HepG2 (cell line): ENCODE results near the gene VWCE. TPM values are rescaled to one million over a fixed set of nuclear protein-coding genes. Genes with fewer than 3 reads are reported as not detected.
A peak's percentile ranks its signal among the peaks of the same experiment; 100 is the strongest.

Experiments
- IKZF4 ChIP-seq: sonication (generic); formaldehyde crosslinking; IDR thresholded peaks from 2 replicates; pipeline ENCODE4 v1.5.1; 2020; ENCODE audit warnings: borderline replicate concordance, mild to moderate bottlenecking, low read depth, missing genetic modification reagents; ENCODE audit errors: not compliant biosample characterization
- ISX ChIP-seq: sonication (generic); formaldehyde crosslinking; conservative IDR thresholded peaks from 2 replicates; pipeline ENCODE4 v1.5.0; 2020; ENCODE audit warnings: missing genetic modification reagents
- MAF1 ChIP-seq: sonication (generic); formaldehyde crosslinking; IDR thresholded peaks from 2 replicates; pipeline ENCODE4 v1.5.0; 2020; ENCODE audit warnings: missing genetic modification reagents, borderline replicate concordance
- NCOA2 ChIP-seq: sonication (generic); formaldehyde crosslinking; IDR thresholded peaks from 2 replicates; pipeline ENCODE4 v1.8.0; 2022; ENCODE audit warnings: inconsistent platforms
- NFE2L1 ChIP-seq: sonication (generic); formaldehyde crosslinking; IDR thresholded peaks from 2 replicates; pipeline ENCODE4 v1.4.0; 2020; ENCODE audit warnings: missing genetic modification reagents, mild to moderate bottlenecking, borderline replicate concordance
- REST ChIP-seq, 2 experiments: IDR thresholded peaks; 2 replicates each; pipeline ENCODE4 v1.6.1; 2011 to 2012; ENCODE audit warnings: low read length in 2 of 2, borderline replicate concordance in 1 of 2, low read depth in 1 of 2, mild to moderate bottlenecking in 1 of 2, moderate library complexity in 1 of 2
- TAF15 ChIP-seq: fragments of 200-400 bp; formaldehyde crosslinking; IDR thresholded peaks from one replicate; pipeline ENCODE4 v1.6.1; 2018; ENCODE audit warnings: mild to moderate bottlenecking, low read depth, low read length; ENCODE audit not compliant: poor library complexity, severe bottlenecking
- TMF1 ChIP-seq: sonication (generic); formaldehyde crosslinking; IDR thresholded peaks from 2 replicates; pipeline ENCODE4 v1.8.1; 2022; ENCODE audit warnings: low read depth, missing genetic modification reagents
- ZFP91 ChIP-seq: sonication (generic); formaldehyde crosslinking; IDR thresholded peaks from 2 replicates; pipeline ENCODE4 v1.9.0; 2022; ENCODE audit warnings: missing genetic modification reagents, mild to moderate bottlenecking, borderline replicate concordance
- ZFX ChIP-seq: sonication (generic); formaldehyde crosslinking; IDR thresholded peaks from 2 replicates; pipeline ENCODE4 v1.4.0; 2020; ENCODE audit warnings: mild to moderate bottlenecking, low read depth, missing genetic modification reagents, moderate library complexity
- ZNF343 ChIP-seq: sonication (generic); formaldehyde crosslinking; IDR thresholded peaks from 2 replicates; pipeline ENCODE4 v1.4.0; 2020; ENCODE audit warnings: mild to moderate bottlenecking, missing genetic modification reagents
- ZNF367 ChIP-seq: sonication (generic); formaldehyde crosslinking; IDR thresholded peaks from 2 replicates; pipeline ENCODE4 v1.4.0; 2020; ENCODE audit warnings: missing genetic modification reagents, borderline replicate concordance
- ZNF557 ChIP-seq: sonication (generic); formaldehyde crosslinking; IDR thresholded peaks from 2 replicates; pipeline ENCODE4 v1.4.0; 2020; ENCODE audit warnings: missing genetic modification reagents
- ZNF724P ChIP-seq: sonication (generic); formaldehyde crosslinking; IDR thresholded peaks from 2 replicates; pipeline ENCODE4 v1.8.0; 2022; ENCODE audit warnings: missing genetic modification reagents, borderline replicate concordance
- ZNF782 ChIP-seq: sonication (generic); formaldehyde crosslinking; IDR thresholded peaks from 2 replicates; pipeline ENCODE4 v1.4.0; 2020; ENCODE audit warnings: missing genetic modification reagents, mild to moderate bottlenecking, borderline replicate concordance
- polyA plus RNA-seq, 8 experiments: library from polyadenylated mRNA; depleted of rRNA in 3 of 8; stranded (reverse) in 7 of 8; unstranded in 1 of 8; fragments of >200 nt; fragmentation: Illumina TruSeq in 4 of 8; extraction: Trizol in 4 of 8; gene quantifications; 2 replicates each; pipeline versions ENCODE4 v1.2.1 to v1.2.3, GENCODE V29; 2011 to 2016; ENCODE audit warnings: low read depth in 4 of 8, missing spikeins in 1 of 8, mixed read lengths in 1 of 8; ENCODE audit not compliant: insufficient read depth in 1 of 8
- total RNA-seq, 5 experiments: library from RNA; depleted of rRNA; stranded (reverse); fragments of >200 nt; fragmentation: Illumina TruSeq; extraction: Trizol; gene quantifications; 2 replicates each; pipeline ENCODE4 v1.2.3, GENCODE V29; 2016; ENCODE audit warnings: low read depth in 1 of 5

Gene VWCE
- total and polyA plus RNA-seq, 2 of the 13 experiments (the other 11 are each of a cell fraction or from before 2014, with no cell fraction given) = 27.6 to 58.3 TPM

DNA sequence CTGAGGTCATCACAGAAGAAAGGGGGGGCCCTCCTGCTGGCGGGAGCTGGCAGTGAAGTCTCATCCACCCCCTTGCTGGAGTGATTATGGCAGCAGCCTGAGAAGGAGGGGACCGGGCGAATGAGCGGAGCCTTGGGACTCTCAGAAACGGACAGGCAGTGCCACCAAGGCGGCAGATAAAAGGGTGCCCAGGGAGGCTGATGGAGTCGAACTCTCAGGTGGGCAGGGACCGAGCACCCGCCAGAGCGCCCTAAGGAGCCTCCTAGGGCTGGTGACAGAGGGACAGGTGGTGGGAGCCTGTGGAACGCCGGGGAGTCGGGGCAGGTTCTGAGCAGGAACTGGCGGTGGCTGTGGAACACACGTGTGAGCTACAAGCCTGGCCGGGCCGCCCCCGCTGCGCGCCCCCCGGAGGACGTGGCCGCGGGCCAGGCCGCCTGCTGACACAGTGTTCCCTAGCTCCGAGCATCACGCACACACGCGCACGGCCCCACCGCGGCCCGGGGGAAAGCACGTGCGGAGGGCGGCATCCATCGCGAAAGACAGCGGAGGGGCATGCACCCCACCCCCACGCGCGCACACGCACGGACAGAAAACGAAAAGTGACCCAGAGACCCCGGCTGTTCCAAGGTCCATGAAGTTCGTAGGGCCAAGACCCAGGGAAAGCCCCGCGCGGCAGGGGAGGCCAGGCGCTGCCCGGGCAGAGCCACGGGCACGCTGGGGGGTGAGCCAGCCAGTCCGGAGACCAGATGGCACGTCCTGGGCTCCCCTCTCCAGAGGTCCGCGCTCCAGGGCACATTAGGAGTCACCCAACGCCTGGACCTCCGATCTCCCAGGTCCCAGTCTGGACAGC is 1.0 kb downstream of the VWCE start (continued):
- TF ChIP-seq NCOA2 (CRISPR knock-in tag) (no peak), REST (IDR thresholded peaks at IDR 0.05; ENCODE audit: borderline replicate concordance in 1 of 2, low read depth in 1 of 2, low read length in 2 of 2) (no peak), MAF1 (0 out of 2 replicates have a peak, but pooled peaks have one; percentile 8), ZNF782 (CRISPR knock-in tag) (no peak), ISX (CRISPR knock-in tag) (no peak), ZFX (CRISPR knock-in tag) (peak; percentile 57), TAF15 (no peak), ZNF724P (no peak), TMF1 (CRISPR knock-in tag) (no peak; the same call in 1 of the 2 replicates), ZNF557 (CRISPR knock-in tag) (no peak), IKZF4 (CRISPR knock-in tag) (peak; percentile 26), ZFP91 (CRISPR knock-in tag) (peak; percentile 74; the same call in 1 of the 2 replicates), ZNF343 (CRISPR knock-in tag) (no peak), NFE2L1 (no peak), ZNF367 (CRISPR knock-in tag) (no peak)
